B cell (primary cell): ENCODE data around the gene BHLHE41. TPM values are rescaled to one million over a fixed set of nuclear protein-coding genes. Genes with fewer than 3 reads are reported as not detected.

Experiments
- ATAC-seq: fragments of 200-7000 bp; cut with Tn5 transposase; one replicate; pipeline ENCODE4 v1.10.0; 2021; ENCODE audit warnings: low read depth, mild to moderate bottlenecking, moderate number of reproducible peaks, moderate library complexity
- CTCF ChIA-PET: fragments of 350-600 bp; sonication (Branson Sonifier 250); formaldehyde crosslinking; loops from one replicate; lab custom pipeline; 2021; ENCODE audit warnings: antibody characterized with exemption, inconsistent platforms; lab: Charles Lee
- POLR2A ChIA-PET: fragments of 350-600 bp; sonication (Branson Sonifier 250); formaldehyde crosslinking; loops from one replicate; lab custom pipeline; 2021; ENCODE audit warnings: antibody characterized with exemption; lab: Charles Lee
- DNase-seq: peaks from one replicate; pipeline ENCODE4 v3.0.0; 2013
- H2AFZ ChIP-seq: 2 replicates; pipeline ENCODE4 v1.6.1; 2012; ENCODE audit warnings: mild to moderate bottlenecking, low read depth, low read length; ENCODE audit not compliant: insufficient read depth, poor library complexity, severe bottlenecking
- H3K27ac ChIP-seq, 2 donors: 1 replicate in 1 of 2; 2 replicates in 1 of 2; pipeline ENCODE4 v1.5.1; 2012 to 2013; ENCODE audit warnings: low read length in 2 of 2, mild to moderate bottlenecking in 2 of 2, moderate library complexity in 1 of 2
- H3K27me3 ChIP-seq, 4 experiments: fragments of 200-600 bp in 1 of 4; sonication (generic) in 1 of 4; replicated peaks in 1 of 4; 1 replicate in 2 of 4; 2 replicates in 2 of 4; pipeline versions ENCODE4 v1.6.1 to v1.7.0; 2013 to 2016; ENCODE audit warnings: low read length in 3 of 4, mild to moderate bottlenecking in 2 of 4, mixed read lengths in 1 of 4, moderate library complexity in 1 of 4; ENCODE audit not compliant: insufficient read depth in 4 of 4, control insufficient read depth in 3 of 4; ENCODE audit errors: control extremely low read depth in 1 of 4
- H3K36me3 ChIP-seq, 2 experiments: replicated peaks in 1 of 2; 1 replicate in 1 of 2; 2 replicates in 1 of 2; pipeline versions ENCODE4 v1.6.1 to v1.7.1; 2013; ENCODE audit warnings: low read length in 1 of 2; ENCODE audit not compliant: insufficient read depth in 2 of 2, control insufficient read depth in 1 of 2; ENCODE audit errors: control extremely low read depth in 1 of 2, extremely low read depth in 1 of 2
- H3K4me1 ChIP-seq, 2 donors: fragments of 200-600 bp in 1 of 2; sonication (generic) in 1 of 2; 1 replicate in 1 of 2; 2 replicates in 1 of 2; pipeline versions ENCODE4 v1.5.1 to v1.6.1; 2013 to 2017; ENCODE audit warnings: low read length in 2 of 2; ENCODE audit not compliant: control insufficient read depth in 2 of 2, insufficient read depth in 2 of 2
- H3K4me2 ChIP-seq: replicated peaks from 2 replicates; pipeline ENCODE3; 2012; ENCODE audit warnings: mild to moderate bottlenecking, low read depth, low read length; ENCODE audit not compliant: poor library complexity, severe bottlenecking
- H3K4me3 ChIP-seq, 5 experiments: fragments of 200-600 bp in 1 of 5; sonication (generic) in 1 of 5; 1 replicate in 3 of 5; 2 replicates in 2 of 5; pipeline versions ENCODE4 v1.5.1 to v1.7.0; 2011 to 2016; ENCODE audit warnings: low read length in 4 of 5, mild to moderate bottlenecking in 4 of 5, low read depth in 2 of 5, control low read depth in 1 of 5, moderate library complexity in 1 of 5; ENCODE audit not compliant: insufficient read depth in 1 of 5; ENCODE audit errors: control extremely low read depth in 1 of 5, extremely low read depth in 1 of 5
- H3K79me2 ChIP-seq: fragments of 200-600 bp; sonication (generic); one replicate; pipeline ENCODE4 v1.6.0; 2016; ENCODE audit warnings: low read length; ENCODE audit not compliant: control insufficient read depth, insufficient read depth
- H3K9ac ChIP-seq: fragments of 200-600 bp; sonication (generic); 2 replicates; pipeline ENCODE4 v1.6.1; 2017; ENCODE audit warnings: mild to moderate bottlenecking, low read length, moderate library complexity
- H3K9me3 ChIP-seq, 3 donors: one replicate each; pipeline versions ENCODE4 v1.6.1 to v1.7.1; 2013; ENCODE audit warnings: low read length in 2 of 3; ENCODE audit not compliant: control insufficient read depth in 2 of 3, insufficient read depth in 1 of 3; ENCODE audit errors: control extremely low read depth in 1 of 3
- H4K20me1 ChIP-seq: 2 replicates; pipeline ENCODE4 v1.6.0; 2012; ENCODE audit warnings: mild to moderate bottlenecking, low read length; ENCODE audit not compliant: insufficient read depth, control insufficient read depth, poor library complexity, severe bottlenecking
- H3K27ac Mint-ChIP-seq: one replicate; pipeline ENCODE4 v1.8.0; 2021; ENCODE audit warnings: mixed read lengths
- H3K27me3 Mint-ChIP-seq: one replicate; pipeline ENCODE4 v1.8.0; 2021; ENCODE audit warnings: mixed read lengths
- H3K4me1 Mint-ChIP-seq: one replicate; pipeline ENCODE4 v1.8.0; 2021; ENCODE audit warnings: mixed read lengths
- H3K4me3 Mint-ChIP-seq: one replicate; pipeline ENCODE4 v1.8.0; 2021; ENCODE audit warnings: mixed read lengths
- H3K9me3 Mint-ChIP-seq: one replicate; pipeline ENCODE4 v1.8.0; 2022; ENCODE audit warnings: mixed read lengths; ENCODE audit not compliant: insufficient read depth
- CTCF ChIP-seq: fragments of 200-600 bp; IDR thresholded peaks from one replicate; pipeline ENCODE4 v1.8.0; 2022; ENCODE audit warnings: antibody characterized with exemption, mild to moderate bottlenecking
- EZH2 ChIP-seq: IDR thresholded peaks from 2 replicates; pipeline ENCODE4 v1.6.1; 2012; ENCODE audit warnings: borderline replicate concordance, low read depth, mild to moderate bottlenecking, moderate library complexity, low read length; ENCODE audit not compliant: insufficient read depth, poor library complexity, severe bottlenecking
- WGBS: methylation state at CpG from one replicate; pipeline ENCODE4 v1.1.5; 2013; ENCODE audit warnings: missing lambda C conversion rate; ENCODE audit not compliant: insufficient coverage; 5-methylcytosine and 5-hydroxymethylcytosine counted together
- intact Hi-C: fragments of 100-400 bp; cut with micrococcal nuclease; formaldehyde crosslinking; loops from one replicate; pipeline ENCODE4 v1.10.0; 2022
- polyA plus RNA-seq: library from polyadenylated mRNA; depleted of rRNA; stranded (reverse); fragments of >200 nt; gene quantifications from 2 replicates; pipeline ENCODE4 v1.2.3, GENCODE V29; 2012
- total RNA-seq, 2 donors: library from RNA; stranded (reverse); fragments of 120-200 nt in 1 of 2; gene quantifications; 1 replicate in 1 of 2; 2 replicates in 1 of 2; pipeline versions ENCODE4 v1.2.3 to v1.2.4, GENCODE V29; 2013 to 2022

Gene BHLHE41
- total and polyA plus RNA-seq, 2 donors (not counting 1 experiment from before 2014, with no cell fraction given): 12.0 to 57.2 TPM

GRCh38 chr12:26127404-26127803 lies 2.6 kb upstream of the BHLHE41 start:
- DNase-seq (no peak), ATAC-seq (no peak)
- H3K4me3 ChIP-seq: no peak overlapping the region
- TF ChIP-seq EZH2: no peak
- H3K4me1 ChIP-seq: peaks cover 47 to 50% of the 10 kb centered on the region in 2 donors
- Mint-ChIP-seq H3K4me1 (peaks cover 61% of the 10 kb centered on the region), H3K4me3 (peak overlapping the region; percentile 66), H3K9me3 (no peaks in the 10 kb centered on the region), H3K27me3 (peaks cover 4% of the 10 kb centered on the region), H3K27ac (peak overlapping the region; percentile 98)
- H3K79me2 ChIP-seq: peaks cover 5% of the 10 kb centered on the region
- H2AFZ ChIP-seq: no peak overlapping the region
- H3K9ac ChIP-seq: no peak overlapping the region
- peak overlapping the region in 1 of 2 donors; percentile 87 for H3K27ac ChIP-seq
- H4K20me1 ChIP-seq: no peaks in the 10 kb centered on the region
- H3K27me3 ChIP-seq: peaks cover 0 to 14% (median 0%) of the 10 kb centered on the region in 4 experiments
- intact Hi-C loops: no loop called here
- POLR2A ChIA-PET: interaction anchor here (0.6 to 1.5 kb wide), 2 partner anchors 13 to 29 kb away, joined by 3 to 10 read pairs; no protein-coding TSS in a partner anchor
- no peaks in the 10 kb centered on the region for H3K36me3 ChIP-seq
- CTCF ChIA-PET: interaction anchor here (0.6 to 2.6 kb wide), 11 partner anchors 8 to 787 kb away, joined by 3 to 30 read pairs (median 4); no protein-coding TSS in a partner anchor
- WGBS: 83% methylated on average over 2 of the region's 2 CpGs
- peaks cover 0 to 3% (median 0%) of the 10 kb centered on the region in 3 donors for H3K9me3 ChIP-seq
- peak overlapping the region; percentile 94 for H3K4me2 ChIP-seq

- Mint-ChIP-seq H3K9me3 (no peaks in the 10 kb centered on the region), H3K4me3 (peak overlapping the region; percentile 99), H3K27me3 (peaks cover 4% of the 10 kb centered on the region), H3K27ac (peak overlapping the region; percentile 98), H3K4me1 (peaks cover 61% of the 10 kb centered on the region)
- ATAC-seq (peak; percentile 42), DNase-seq (peak; percentile 88)
- H3K79me2 ChIP-seq: peaks cover 5% of the 10 kb centered on the region
- peak overlapping the region; percentile 94 for H3K4me2 ChIP-seq
- H3K27me3 ChIP-seq: peaks cover 0 to 14% (median 0%) of the 10 kb centered on the region in 4 experiments
- peak overlapping the region; percentile 87 for H2AFZ ChIP-seq
- intact Hi-C loops: loop anchor here (1.0 kb wide), 3 partner anchors 12 to 345 kb away; no protein-coding TSS in a partner anchor
- H3K9ac ChIP-seq: peak overlapping the region; percentile 85
- 4% methylated on average over 47 of the region's 60 CpGs for WGBS
- no peaks in the 10 kb centered on the region for H4K20me1 ChIP-seq
- ChIA-PET CTCF (interaction anchor here (0.6 to 5.8 kb wide), 11 partner anchors 8 to 488 kb away, joined by 3 to 72 read pairs (median 4); no protein-coding TSS in a partner anchor), POLR2A (interaction anchor here (0.6 to 5.5 kb wide), 4 partner anchors 12 to 1075 kb away, joined by 3 to 117 read pairs (median 7); no protein-coding TSS in a partner anchor)
- peak overlapping the region; percentile 32 to 87 (median 74) for H3K4me3 ChIP-seq
- peaks cover 48 to 49% of the 10 kb centered on the region in 2 donors for H3K4me1 ChIP-seq
- TF ChIP-seq EZH2 (peak; percentile 75), CTCF (peak; percentile 22)
- H3K9me3 ChIP-seq: peaks cover 0 to 3% (median 0%) of the 10 kb centered on the region in 3 donors
- H3K36me3 ChIP-seq: no peaks in the 10 kb centered on the region
- peak overlapping the region; percentile 67 to 87 for H3K27ac ChIP-seq
Observed at GRCh38 chr12:26126340-26127284, 1.8 kb upstream of the BHLHE41 start.
